WTC11 (cell line): ENCODE results near the gene FANCM.

Source experiments
- CTCF ChIP-seq: fragments of 200-600 bp; IDR thresholded peaks from 2 replicates; pipeline ENCODE4 v1.8.0; 2022; ENCODE audit warnings: antibody characterized with exemption
- RELA ChIP-seq: sonication (generic); formaldehyde crosslinking; IDR thresholded peaks from 2 replicates; pipeline ENCODE4 v1.8.1; 2022; ENCODE audit warnings: missing genetic modification reagents, mild to moderate bottlenecking, borderline replicate concordance
- SP1 ChIP-seq: sonication (generic); formaldehyde crosslinking; conservative IDR thresholded peaks from 2 replicates; pipeline ENCODE4 v1.8.1; 2022; ENCODE audit warnings: missing genetic modification reagents
- ZNF232 ChIP-seq: sonication (generic); formaldehyde crosslinking; IDR thresholded peaks from 2 replicates; pipeline ENCODE4 v1.8.0; 2022; ENCODE audit warnings: mild to moderate bottlenecking, missing genetic modification reagents
- TF ChIP-seq, protein P1 (sequence below): sonication (generic); formaldehyde crosslinking; IDR thresholded peaks from 2 replicates; pipeline ENCODE4 v1.8.1; 2022; ENCODE audit warnings: missing genetic modification reagents, borderline replicate concordance

DNA sequence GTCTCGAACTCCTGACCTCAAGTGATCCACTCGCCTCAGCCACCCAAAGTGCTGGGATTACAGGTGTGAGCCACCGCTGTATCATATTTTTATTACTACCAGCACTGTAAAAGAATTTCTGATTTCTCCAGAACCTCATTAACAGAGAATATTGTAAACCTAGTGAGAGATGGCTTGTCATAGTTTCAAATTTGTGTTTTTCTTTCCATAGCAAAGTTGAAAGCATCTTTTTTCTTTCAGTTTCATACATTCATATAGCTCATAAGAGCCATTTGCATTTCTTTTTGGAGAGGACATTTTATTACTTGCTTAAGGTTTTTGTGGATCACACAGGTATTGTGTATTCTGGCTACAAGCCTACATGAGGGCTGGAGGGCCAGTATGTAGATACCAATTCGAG, 59.2 kb downstream of the FANCM start:
- TF ChIP-seq, protein P1, sequence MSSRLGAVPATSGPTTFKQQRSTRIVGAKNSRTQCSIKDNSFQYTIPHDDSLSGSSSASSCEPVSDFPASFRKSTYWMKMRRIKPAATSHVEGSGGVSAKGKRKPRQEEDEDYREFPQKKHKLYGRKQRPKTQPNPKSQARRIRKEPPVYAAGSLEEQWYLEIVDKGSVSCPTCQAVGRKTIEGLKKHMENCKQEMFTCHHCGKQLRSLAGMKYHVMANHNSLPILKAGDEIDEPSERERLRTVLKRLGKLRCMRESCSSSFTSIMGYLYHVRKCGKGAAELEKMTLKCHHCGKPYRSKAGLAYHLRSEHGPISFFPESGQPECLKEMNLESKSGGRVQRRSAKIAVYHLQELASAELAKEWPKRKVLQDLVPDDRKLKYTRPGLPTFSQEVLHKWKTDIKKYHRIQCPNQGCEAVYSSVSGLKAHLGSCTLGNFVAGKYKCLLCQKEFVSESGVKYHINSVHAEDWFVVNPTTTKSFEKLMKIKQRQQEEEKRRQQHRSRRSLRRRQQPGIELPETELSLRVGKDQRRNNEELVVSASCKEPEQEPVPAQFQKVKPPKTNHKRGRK (CRISPR knock-in tag) = no peak
- TF ChIP-seq CTCF (no peak), RELA (CRISPR knock-in tag) (no peak), SP1 (CRISPR knock-in tag) (no peak), ZNF232 (CRISPR knock-in tag) (no peak)
